ENCODE results near the gene NDUFS8.

NDUFS8 gene

GRCh38 chr11:67999704-68000103 lies 30.8 kb upstream of the NDUFS8 start:
- no peak for DNase-seq
- intact Hi-C loops (cut with DNase I), result no loop called here

- intact Hi-C loops (cut with DNase I), result no loop called here
Observed at GRCh38 chr11:68002575-68002937, 27.9 kb upstream of the NDUFS8 start.

GRCh38 chr11:68002938-68003845 lies 27.3 kb upstream of the NDUFS8 start:
- intact Hi-C loops (cut with DNase I), result no loop called here

More at GRCh38 chr11:68002575-68002937, 27.9 kb upstream of the NDUFS8 start:
- peak in 3 of 42 donors; percentile 21 to 44 (median 22) for DNase-seq

GRCh38 chr11:68003846-68004550 lies 26.5 kb upstream of the NDUFS8 start, which contains the start of gene UNC93B1:
UNC93B1 (minus strand) TSS chr11:68004097; CDS start chr11:68004043, 54 bp downstream.
- intact Hi-C loops (cut with DNase I), result no loop called here
- peak; percentile 42 to 86 (median 68) for DNase-seq

More at GRCh38 chr11:68002938-68003845, 27.3 kb upstream of the NDUFS8 start:
- peak in 27 of 42 donors; percentile 29 to 71 (median 51) for DNase-seq

GRCh38 chr11:68004551-68005335 lies 25.7 kb upstream of the NDUFS8 start:
- intact Hi-C loops (cut with DNase I), result no loop called here
- DNase-seq, result peak; percentile 49 to 92 (median 80)

GRCh38 chr11:68006606-68007166 lies 23.8 kb upstream of the NDUFS8 start:
- intact Hi-C loops (cut with DNase I), result no loop called here
- DNase-seq, result no peak

- intact Hi-C loops (cut with DNase I), result no loop called here
Observed at GRCh38 chr11:68007498-68008380, 22.7 kb upstream of the NDUFS8 start.

GRCh38 chr11:68008381-68009337 lies 21.8 kb upstream of the NDUFS8 start:
- intact Hi-C loops (cut with DNase I), result no loop called here
- peak in 11 of 42 donors; percentile 33 to 72 (median 48) for DNase-seq

More at GRCh38 chr11:68007498-68008380, 22.7 kb upstream of the NDUFS8 start:
- peak in 1 of 42 donors; percentile 3 for DNase-seq

- intact Hi-C loops (cut with DNase I), result loop anchor here (10.0 kb wide), 1 partner anchor 195 kb away; no protein-coding TSS in a partner anchor
- DNase-seq, result peak in 1 of 42 donors; percentile 8
Observed at GRCh38 chr11:68009391-68010089, 20.9 kb upstream of the NDUFS8 start.

- intact Hi-C loops (cut with DNase I), result loop anchor here (10.0 kb wide), 1 partner anchor 194 kb away; no protein-coding TSS in a partner anchor
- peak; percentile 53 to 90 (median 78) for DNase-seq
Observed at GRCh38 chr11:68010090-68011041, 20.1 kb upstream of the NDUFS8 start, which contains the start of gene ALDH3B1. ALDH3B1 (plus strand) TSS chr11:68010327; CDS start chr11:68015298, 4,971 bp downstream.

- DNase-seq, result peak in 1 of 42 donors; percentile 37
- intact Hi-C loops (cut with DNase I), result loop anchor here (10.0 kb wide), 1 partner anchor 194 kb away; no protein-coding TSS in a partner anchor
Observed at GRCh38 chr11:68011051-68011943, 19.2 kb upstream of the NDUFS8 start.

- DNase-seq, result no peak
- intact Hi-C loops (cut with DNase I), result loop anchor here (10.0 kb wide), 1 partner anchor 193 kb away; no protein-coding TSS in a partner anchor
Observed at GRCh38 chr11:68012044-68012842, 18.2 kb upstream of the NDUFS8 start.
